ENCODE data around the gene HINT3. TPM values are rescaled to one million over a fixed set of nuclear protein-coding genes. Genes with fewer than 3 reads are reported as not detected.
A peak's percentile ranks its signal among the peaks of the same experiment; 100 is the strongest.

The HINT3 gene
- total and polyA plus RNA-seq, 2 of the 13 experiments (the other 11 are each of a cell fraction or from before 2014, with no cell fraction given) = 3.1 to 22.8 TPM

- 0 out of 2 replicates have a peak, but pooled peaks have one; percentile 45 for TF ChIP-seq ZNF280D (CRISPR knock-in tag; IDR thresholded peaks at IDR 0.05)
- peak; percentile 71 for TF ChIP-seq SAP130 (CRISPR knock-in tag; IDR thresholded peaks at IDR 0.05; ENCODE audit: low read depth)
- peak; percentile 79 for TF ChIP-seq NFE2L2 (IDR thresholded peaks at IDR 0.05; ENCODE audit: low read length)
- TF ChIP-seq PAXIP1 (CRISPR knock-in tag; conservative IDR thresholded peaks at IDR 0.05) = peak; percentile 62
- peak; percentile 93 for TF ChIP-seq MIXL1 (CRISPR knock-in tag; IDR thresholded peaks at IDR 0.05)
- TF ChIP-seq HOMEZ (CRISPR knock-in tag; IDR thresholded peaks at IDR 0.05; ENCODE audit: low read depth) = peak; percentile 77
- no peak for TF ChIP-seq FOXP1 (IDR thresholded peaks at IDR 0.05)
- TF ChIP-seq FOXP1 (CRISPR knock-in tag; IDR thresholded peaks at IDR 0.05) = 0 out of 2 replicates have a peak, but pooled peaks have one; percentile 11
- 0 out of 2 replicates have a peak, but pooled peaks have one; percentile 35 for TF ChIP-seq CC2D1A (CRISPR knock-in tag; IDR thresholded peaks at IDR 0.05)
- TF ChIP-seq BCL6 (CRISPR knock-in tag; IDR thresholded peaks at IDR 0.05) = peak; percentile 97
- TF ChIP-seq SOX5 (CRISPR knock-in tag; IDR thresholded peaks at IDR 0.05; ENCODE audit: borderline replicate concordance) = peak; percentile 54; the same call in 1 of the 2 replicates
- TF ChIP-seq ASH2L (IDR thresholded peaks at IDR 0.05; ENCODE audit: insufficient read length, low read depth, low read length) = no peak
- TF ChIP-seq TBX2 (CRISPR knock-in tag; IDR thresholded peaks at IDR 0.05; ENCODE audit: borderline replicate concordance) = 0 out of 2 replicates have a peak, but pooled peaks have one; percentile 14
- TF ChIP-seq ZNF362 (CRISPR knock-in tag; IDR thresholded peaks at IDR 0.05; ENCODE audit: borderline replicate concordance) = peak; percentile 46; the same call in 1 of the 2 replicates
- no peak for TF ChIP-seq NFKB2 (CRISPR knock-in tag; IDR thresholded peaks at IDR 0.05; ENCODE audit: borderline replicate concordance)
- no peak for TF ChIP-seq ZNF580 (CRISPR knock-in tag; IDR thresholded peaks at IDR 0.05; ENCODE audit: borderline replicate concordance, low read depth)
- TF ChIP-seq RBFOX2 (IDR thresholded peaks at IDR 0.05; ENCODE audit: low read depth, low read length) = no peak
- TF ChIP-seq ZNF317 (CRISPR knock-in tag; IDR thresholded peaks at IDR 0.05) = 0 out of 2 replicates have a peak, but pooled peaks have one; percentile 15
- peak; percentile 76; the same call in 1 of the 2 replicates for TF ChIP-seq SATB2 (CRISPR knock-in tag; IDR thresholded peaks at IDR 0.05)
Observed at GRCh38 chr6:125945378-125946141, 11.0 kb upstream of the HINT3 start (continued).
